H1 (cell line): ENCODE data around the gene PGP. TPM values are rescaled to one million over a fixed set of nuclear protein-coding genes. Genes with fewer than 3 reads are reported as not detected.

Experiments used
- CBX5 ChIP-seq: fragments of 300-800, 300-1000 bp; sonication (generic); IDR thresholded peaks from 2 replicates; pipeline ENCODE4 v1.7.1; 2016; ENCODE audit warnings: antibody characterized with exemption, low read length, low read depth
- HDAC2 ChIP-seq, 2 experiments: fragments of 300-600 bp in 1 of 2; sonication (generic) in 1 of 2; IDR thresholded peaks; 2 replicates each; pipeline ENCODE4 v1.6.1; 2011 to 2012; ENCODE audit warnings: low read depth in 2 of 2, low read length in 2 of 2, mild to moderate bottlenecking in 2 of 2, moderate library complexity in 2 of 2, borderline replicate concordance in 1 of 2, inconsistent platforms in 1 of 2
- POLR2AphosphoS5 ChIP-seq: IDR thresholded peaks from 2 replicates; pipeline ENCODE4 v1.6.1; 2011; ENCODE audit warnings: low read depth, low read length
- SIRT6 ChIP-seq: IDR thresholded peaks from one replicate; pipeline ENCODE4 v1.7.1; 2012; ENCODE audit warnings: low read length, inconsistent platforms
- SRF ChIP-seq: IDR thresholded peaks from 2 replicates; pipeline ENCODE4 v1.6.1; 2011; ENCODE audit warnings: mild to moderate bottlenecking, low read depth, low read length, moderate library complexity
- polyA plus RNA-seq, 7 experiments: library from polyadenylated mRNA; depleted of rRNA in 3 of 7; stranded (reverse) in 5 of 7; unstranded in 2 of 7; fragments of >200 nt in 5 of 7; fragments of 200-250 nt in 2 of 7; gene quantifications; 1 replicate in 5 of 7; 2 replicates in 1 of 7; 4 replicates in 1 of 7; pipeline versions ENCODE4 v1.2.1 to v1.2.3, GENCODE V29; 2011 to 2013; ENCODE audit warnings: missing spikeins in 2 of 7, mixed read lengths in 2 of 7
- total RNA-seq: library from RNA; stranded (reverse); fragmentation: NEBNext Ultra II Directional; extraction: Animal tissue kit (Norgen Biotek cat#: 25700); gene quantifications from 2 replicates; pipeline ENCODE4 v1.2.1, GENCODE V29; 2021
- TF ChIP-seq, protein P1 (sequence below): IDR thresholded peaks from 2 replicates; pipeline ENCODE4 v1.6.1; 2012; ENCODE audit warnings: low read length, inconsistent platforms

PGP gene
- total and polyA plus RNA-seq, 2 of the 8 experiments (the other 6 are each of a cell fraction or from before 2014, with no cell fraction given): 30.9 to 55.9 TPM

- TF ChIP-seq, protein P1, sequence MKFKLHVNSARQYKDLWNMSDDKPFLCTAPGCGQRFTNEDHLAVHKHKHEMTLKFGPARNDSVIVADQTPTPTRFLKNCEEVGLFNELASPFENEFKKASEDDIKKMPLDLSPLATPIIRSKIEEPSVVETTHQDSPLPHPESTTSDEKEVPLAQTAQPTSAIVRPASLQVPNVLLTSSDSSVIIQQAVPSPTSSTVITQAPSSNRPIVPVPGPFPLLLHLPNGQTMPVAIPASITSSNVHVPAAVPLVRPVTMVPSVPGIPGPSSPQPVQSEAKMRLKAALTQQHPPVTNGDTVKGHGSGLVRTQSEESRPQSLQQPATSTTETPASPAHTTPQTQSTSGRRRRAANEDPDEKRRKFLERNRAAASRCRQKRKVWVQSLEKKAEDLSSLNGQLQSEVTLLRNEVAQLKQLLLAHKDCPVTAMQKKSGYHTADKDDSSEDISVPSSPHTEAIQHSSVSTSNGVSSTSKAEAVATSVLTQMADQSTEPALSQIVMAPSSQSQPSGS: no peak
- TF ChIP-seq SRF (no peak), SIRT6 (no peak), CBX5 (no peak), HDAC2 (IDR thresholded peaks at IDR 0.05; ENCODE audit: borderline replicate concordance in 1 of 2, low read depth in 2 of 2, low read length in 2 of 2) (no peak), POLR2AphosphoS5 (no peak)
Measured at GRCh38 chr16:2209258-2210008, 5.2 kb downstream of the PGP start (continued).
